ENCODE data around the gene DYRK1A.
"Not testable (repeated sequence)": the region's sequence is repeated elsewhere in the genome, so short reads cannot be mapped to it uniquely, and the experiment has no call there.

DYRK1A gene

GRCh38 chr21:37484535-37485474 is 118.2 kb downstream of the DYRK1A start:
- DNase-seq (ENCODE audit: low read depth) = peak; percentile 33

- no peak for DNase-seq (ENCODE audit: low read depth)
Observed at GRCh38 chr21:37489553-37489952, 123.0 kb downstream of the DYRK1A start.

GRCh38 chr21:37490084-37490483 is 123.5 kb downstream of the DYRK1A start:
- no peak for DNase-seq (ENCODE audit: low read depth)

GRCh38 chr21:37496972-37497371 is 130.4 kb downstream of the DYRK1A start:
- no peak for DNase-seq (ENCODE audit: low read depth)

GRCh38 chr21:37498664-37499063 is 132.1 kb downstream of the DYRK1A start:
- no peak for DNase-seq (ENCODE audit: low read depth)

GRCh38 chr21:37502947-37503346 is 136.4 kb downstream of the DYRK1A start:
- no peak for DNase-seq (ENCODE audit: low read depth)

GRCh38 chr21:37503848-37504467 is 137.4 kb downstream of the DYRK1A start:
- DNase-seq (ENCODE audit: low read depth) = peak; percentile 66

GRCh38 chr21:37505963-37506362 is 139.4 kb downstream of the DYRK1A start:
- DNase-seq (ENCODE audit: low read depth) = no peak

- no peak for DNase-seq (ENCODE audit: low read depth)
Observed at GRCh38 chr21:37507716-37508115, 141.1 kb downstream of the DYRK1A start.

- DNase-seq (ENCODE audit: low read depth) = no peak
Observed at GRCh38 chr21:37508341-37508740, 141.8 kb downstream of the DYRK1A start.

- DNase-seq (ENCODE audit: low read depth) = no peak
Observed at GRCh38 chr21:37509802-37510393, 143.3 kb downstream of the DYRK1A start.

- no peak for DNase-seq (ENCODE audit: low read depth)
Observed at GRCh38 chr21:37511848-37512247, 145.3 kb downstream of the DYRK1A start.

GRCh38 chr21:37513383-37513782 is 146.8 kb downstream of the DYRK1A start:
- no peak for DNase-seq (ENCODE audit: low read depth)

- DNase-seq (ENCODE audit: low read depth) = no peak
Observed at GRCh38 chr21:37514038-37514667, 147.6 kb downstream of the DYRK1A start.

GRCh38 chr21:37516998-37517397 is 150.4 kb downstream of the DYRK1A start:
- DNase-seq (ENCODE audit: low read depth) = no peak

- no peak for DNase-seq (ENCODE audit: low read depth)
Observed at GRCh38 chr21:37520801-37521200, 154.2 kb downstream of the DYRK1A start.

GRCh38 chr21:37521658-37522057 is 155.1 kb downstream of the DYRK1A start:
- DNase-seq (ENCODE audit: low read depth) = no peak

GRCh38 chr21:37522641-37523295 is 156.2 kb downstream of the DYRK1A start:
- DNase-seq (ENCODE audit: low read depth) = no peak

- DNase-seq (ENCODE audit: low read depth) = not testable (repeated sequence)
Observed at GRCh38 chr21:37524944-37525343, 158.4 kb downstream of the DYRK1A start.

GRCh38 chr21:37525810-37526209 is 159.2 kb downstream of the DYRK1A start:
- no peak for DNase-seq (ENCODE audit: low read depth)

GRCh38 chr21:37527103-37527502 is 160.5 kb downstream of the DYRK1A start:
- no peak for DNase-seq (ENCODE audit: low read depth)

GRCh38 chr21:37527716-37528115 is 161.1 kb downstream of the DYRK1A start:
- DNase-seq (ENCODE audit: low read depth) = no peak
